ENCODE results near the gene POR.
A peak's percentile ranks its signal among the peaks of the same experiment; 100 is the strongest.
"Not testable (repeated sequence)": the region's sequence is repeated elsewhere in the genome, so short reads cannot be mapped to it uniquely, and the experiment has no call there.

The POR gene

GRCh38 chr7:75892634-75893272, 22.2 kb upstream of the POR start:
- TF ChIP-seq, protein P1, sequence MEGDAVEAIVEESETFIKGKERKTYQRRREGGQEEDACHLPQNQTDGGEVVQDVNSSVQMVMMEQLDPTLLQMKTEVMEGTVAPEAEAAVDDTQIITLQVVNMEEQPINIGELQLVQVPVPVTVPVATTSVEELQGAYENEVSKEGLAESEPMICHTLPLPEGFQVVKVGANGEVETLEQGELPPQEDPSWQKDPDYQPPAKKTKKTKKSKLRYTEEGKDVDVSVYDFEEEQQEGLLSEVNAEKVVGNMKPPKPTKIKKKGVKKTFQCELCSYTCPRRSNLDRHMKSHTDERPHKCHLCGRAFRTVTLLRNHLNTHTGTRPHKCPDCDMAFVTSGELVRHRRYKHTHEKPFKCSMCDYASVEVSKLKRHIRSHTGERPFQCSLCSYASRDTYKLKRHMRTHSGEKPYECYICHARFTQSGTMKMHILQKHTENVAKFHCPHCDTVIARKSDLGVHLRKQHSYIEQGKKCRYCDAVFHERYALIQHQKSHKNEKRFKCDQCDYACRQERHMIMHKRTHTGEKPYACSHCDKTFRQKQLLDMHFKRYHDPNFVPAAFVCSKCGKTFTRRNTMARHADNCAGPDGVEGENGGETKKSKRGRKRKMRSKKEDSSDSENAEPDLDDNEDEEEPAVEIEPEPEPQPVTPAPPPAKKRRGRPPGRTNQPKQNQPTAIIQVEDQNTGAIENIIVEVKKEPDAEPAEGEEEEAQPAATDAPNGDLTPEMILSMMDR (conservative IDR thresholded peaks at IDR 0.05; ENCODE audit: control insufficient read depth, insufficient read depth, low read depth, low read length) = no peak
- H3K4me3 ChIP-seq (ENCODE audit: control insufficient read depth, low read depth, low read length) = no peak overlapping the region
- peak; percentile 47 for DNase-seq (ENCODE audit: low read depth)

GRCh38 chr7:75896803-75897327, 18.1 kb upstream of the POR start:
- TF ChIP-seq, protein P1 (conservative IDR thresholded peaks at IDR 0.05; ENCODE audit: control insufficient read depth, insufficient read depth, low read depth, low read length) = no peak
- no peak overlapping the region for H3K4me3 ChIP-seq (ENCODE audit: control insufficient read depth, low read depth, low read length)
- no peak for DNase-seq (ENCODE audit: low read depth)

- DNase-seq (ENCODE audit: low read depth) = no peak
- H3K4me3 ChIP-seq (ENCODE audit: control insufficient read depth, low read depth, low read length) = no peak overlapping the region
- TF ChIP-seq, protein P1 (conservative IDR thresholded peaks at IDR 0.05; ENCODE audit: control insufficient read depth, insufficient read depth, low read depth, low read length) = no peak
These were observed 14.2 kb upstream of the POR start for GRCh38 chr7:75900617-75901315.

DNA sequence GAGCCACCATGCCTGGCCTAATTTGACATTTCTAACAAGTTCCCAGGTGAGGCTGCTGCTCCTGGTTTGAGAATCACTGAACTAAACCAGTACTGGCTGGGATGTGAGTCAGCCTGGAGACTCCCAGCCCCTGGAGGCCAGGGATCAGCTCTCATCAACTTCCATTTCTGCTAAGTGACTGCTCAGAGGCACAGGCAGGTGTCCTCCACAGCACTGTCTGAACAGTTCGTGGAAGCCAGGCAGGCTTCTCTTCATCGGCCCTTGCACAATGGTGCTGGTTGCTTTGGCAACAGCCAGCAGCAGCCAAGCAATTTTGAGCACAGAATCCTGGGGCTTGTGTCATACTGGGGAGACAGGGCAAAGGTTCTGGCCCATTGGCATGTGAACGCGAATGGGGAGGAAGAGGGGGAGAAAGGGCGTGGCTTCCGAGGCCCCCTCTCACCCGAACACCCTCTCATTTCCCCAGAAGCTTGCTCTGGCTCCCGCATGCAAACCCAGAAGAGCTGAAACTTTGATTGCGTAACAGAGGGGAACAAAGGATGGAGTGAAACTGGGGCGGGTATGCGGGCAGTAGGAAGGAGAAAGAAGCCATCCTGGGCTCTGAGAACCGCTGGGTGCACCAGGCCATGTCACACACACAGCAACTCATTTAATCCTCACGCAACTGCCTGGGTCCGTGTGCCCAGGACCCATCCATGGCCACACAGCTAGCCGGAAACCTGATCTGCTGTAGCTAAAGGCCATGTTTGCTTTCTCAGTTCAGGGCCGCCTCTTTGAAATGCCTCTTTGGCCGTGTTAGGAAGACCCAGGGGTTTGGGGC, 9.0 kb upstream of the POR start:
- H3K4me3 ChIP-seq (ENCODE audit: control insufficient read depth, low read depth, low read length) = no peak overlapping the region
- TF ChIP-seq, protein P1 (conservative IDR thresholded peaks at IDR 0.05; ENCODE audit: control insufficient read depth, insufficient read depth, low read depth, low read length) = no peak
- peak; percentile 81 for DNase-seq (ENCODE audit: low read depth)

DNA sequence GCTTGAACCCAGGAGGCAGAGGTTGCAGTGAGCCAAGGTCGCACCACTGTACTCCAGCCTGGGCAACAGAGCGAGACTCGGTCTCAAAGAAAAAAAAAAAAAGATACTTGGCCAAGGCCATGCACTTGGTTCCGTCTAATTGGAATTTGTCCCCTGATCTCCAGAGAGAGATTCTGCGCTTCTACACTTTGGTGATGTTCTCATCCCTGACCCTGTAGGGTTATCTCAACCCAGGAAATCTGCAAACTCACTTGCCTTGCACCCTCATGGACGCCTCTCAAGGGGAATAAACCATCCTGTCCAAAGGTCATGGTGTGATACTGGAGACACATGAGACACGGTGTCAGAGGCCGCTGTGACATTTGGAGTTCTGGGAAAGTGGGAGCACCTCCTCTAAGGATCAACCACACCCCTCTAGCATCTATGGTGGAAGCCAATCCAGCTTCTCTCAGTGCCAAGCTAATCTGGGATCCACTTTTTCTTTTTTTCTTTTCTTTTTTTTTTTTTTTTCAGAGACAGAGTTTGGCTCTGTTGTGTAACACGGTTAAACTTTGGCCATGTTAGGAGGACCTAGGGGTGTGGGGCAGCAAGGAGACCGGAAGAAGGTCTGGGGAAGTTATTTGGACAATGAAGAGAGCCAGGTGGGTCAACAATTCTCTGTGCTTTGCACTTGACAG, 7.8 kb upstream of the POR start:
- DNase-seq (ENCODE audit: low read depth) = no peak
- TF ChIP-seq, protein P1 (conservative IDR thresholded peaks at IDR 0.05; ENCODE audit: control insufficient read depth, insufficient read depth, low read depth, low read length) = no peak
- no peak overlapping the region for H3K4me3 ChIP-seq (ENCODE audit: control insufficient read depth, low read depth, low read length)

GRCh38 chr7:75907668-75908039, 7.3 kb upstream of the POR start:
- not testable (repeated sequence) for DNase-seq (ENCODE audit: low read depth); H3K4me3 ChIP-seq (ENCODE audit: control insufficient read depth, low read depth, low read length)

Measured in fibroblast of mammary gland (primary cell).